ENCODE results near the gene COLGALT1. TPM values are rescaled to one million over a fixed set of nuclear protein-coding genes. Genes with fewer than 3 reads are reported as not detected.

Gene COLGALT1
- total RNA-seq, 1 donor from 2014 or later, result 59.3 TPM

- TF ChIP-seq CTCF (IDR thresholded peaks at IDR 0.05; ENCODE audit: unreplicated experiment), result no peak
- no peak for DNase-seq (ENCODE audit: low spot score in 2 of 2, unreplicated experiment in 2 of 2)
- no peaks in the 10 kb centered on the region for H3K9me3 Mint-ChIP-seq
- no peak overlapping the region for H3K4me3 Mint-ChIP-seq
- peaks cover 2% of the 10 kb centered on the region for H3K4me1 Mint-ChIP-seq
- H3K27me3 Mint-ChIP-seq (ENCODE audit: low read depth), result peaks cover 47% of the 10 kb centered on the region
- no peak overlapping the region for H3K27ac Mint-ChIP-seq
- no peaks in the 10 kb centered on the region for H3K36me3 Mint-ChIP-seq
Measured at GRCh38 chr19:17604372-17605025, 49.0 kb downstream of the COLGALT1 start.

GRCh38 chr19:17605117-17605516, 49.7 kb downstream of the COLGALT1 start:
- Mint-ChIP-seq H3K4me1 (peaks cover 2% of the 10 kb centered on the region), H3K36me3 (no peaks in the 10 kb centered on the region), H3K27ac (no peak overlapping the region), H3K27me3 (ENCODE audit: low read depth) (peaks cover 47% of the 10 kb centered on the region), H3K9me3 (no peaks in the 10 kb centered on the region), H3K4me3 (no peak overlapping the region)
- TF ChIP-seq CTCF (IDR thresholded peaks at IDR 0.05; ENCODE audit: unreplicated experiment), result no peak
- no peak for DNase-seq (ENCODE audit: low spot score in 2 of 2, unreplicated experiment in 2 of 2)

DNA sequence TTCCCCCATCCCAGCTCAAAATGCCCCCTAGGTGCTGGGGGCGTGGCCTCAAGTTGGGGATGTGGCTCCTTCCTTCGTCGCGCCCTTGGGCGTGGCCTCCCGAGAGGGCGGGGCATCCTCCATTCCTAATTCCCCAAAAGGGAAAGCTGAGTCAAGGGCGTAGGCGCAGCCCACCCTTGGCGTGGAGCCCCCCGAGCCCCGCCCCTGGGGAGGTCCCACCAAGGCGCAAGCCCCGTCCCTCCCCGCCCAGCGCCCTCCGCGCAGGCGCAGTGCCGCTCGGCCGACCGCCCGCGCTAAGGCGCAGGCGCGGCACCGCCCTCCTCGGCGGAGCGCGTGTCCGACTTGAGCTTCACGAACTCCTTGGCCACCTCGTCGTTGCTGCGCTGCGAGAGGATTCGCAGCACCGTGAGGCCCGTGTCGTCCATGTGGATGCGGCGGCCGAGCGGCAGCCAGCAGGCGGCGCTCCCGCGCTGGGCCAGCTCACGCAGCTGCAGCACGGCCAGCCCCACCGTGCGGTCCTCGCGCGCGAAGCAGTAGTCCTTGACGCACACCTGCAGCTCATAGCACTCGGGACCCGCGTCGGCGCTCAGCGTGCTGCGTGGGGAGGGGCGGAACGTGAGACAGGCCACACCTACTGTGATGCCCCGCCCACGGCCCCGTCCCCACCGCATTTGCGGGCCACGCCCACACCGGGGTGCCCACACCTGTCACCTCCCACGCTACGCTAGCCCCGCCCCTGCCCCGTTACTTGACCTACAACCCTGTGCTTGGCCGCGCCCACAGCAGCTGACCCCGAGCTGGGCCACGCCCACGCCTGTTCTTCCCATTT, 50.5 kb downstream of the COLGALT1 start:
- peak; percentile 46 for TF ChIP-seq CTCF (IDR thresholded peaks at IDR 0.05; ENCODE audit: unreplicated experiment)
- no peaks in the 10 kb centered on the region for H3K9me3 Mint-ChIP-seq
- H3K27me3 Mint-ChIP-seq (ENCODE audit: low read depth), result peaks cover 46% of the 10 kb centered on the region
- H3K36me3 Mint-ChIP-seq, result no peaks in the 10 kb centered on the region
- peak overlapping the region; percentile 27 for H3K4me3 Mint-ChIP-seq
- H3K4me1 Mint-ChIP-seq, result peaks cover 2% of the 10 kb centered on the region
- DNase-seq (ENCODE audit: low spot score in 2 of 2, unreplicated experiment in 2 of 2), result peak; percentile 58 to 80
- H3K27ac Mint-ChIP-seq, result no peak overlapping the region

GRCh38 chr19:17606590-17607185, 51.2 kb downstream of the COLGALT1 start:
- peaks cover 39% of the 10 kb centered on the region for H3K27me3 Mint-ChIP-seq (ENCODE audit: low read depth)
- TF ChIP-seq CTCF (IDR thresholded peaks at IDR 0.05; ENCODE audit: unreplicated experiment), result no peak
- H3K27ac Mint-ChIP-seq, result no peak overlapping the region
- H3K36me3 Mint-ChIP-seq, result no peaks in the 10 kb centered on the region
- no peaks in the 10 kb centered on the region for H3K9me3 Mint-ChIP-seq
- H3K4me1 Mint-ChIP-seq, result peaks cover 2% of the 10 kb centered on the region
- DNase-seq (ENCODE audit: low spot score in 2 of 2, unreplicated experiment in 2 of 2), result no peak
- H3K4me3 Mint-ChIP-seq, result peak overlapping the region; percentile 27

GRCh38 chr19:17607936-17608335, 52.5 kb downstream of the COLGALT1 start:
- DNase-seq (ENCODE audit: low spot score in 2 of 2, unreplicated experiment in 2 of 2), result no peak
- H3K27ac Mint-ChIP-seq, result no peak overlapping the region
- H3K4me3 Mint-ChIP-seq, result no peak overlapping the region
- H3K36me3 Mint-ChIP-seq, result no peaks in the 10 kb centered on the region
- peaks cover 26% of the 10 kb centered on the region for H3K27me3 Mint-ChIP-seq (ENCODE audit: low read depth)
- no peak for TF ChIP-seq CTCF (IDR thresholded peaks at IDR 0.05; ENCODE audit: unreplicated experiment)
- H3K4me1 Mint-ChIP-seq, result peaks cover 2% of the 10 kb centered on the region
- H3K9me3 Mint-ChIP-seq, result no peaks in the 10 kb centered on the region
